OCI-LY1 (cell line): ENCODE data around the gene GJB6.

Experiments
- EZH2 ChIP-seq: fragments of 200-600 bp; sonication (generic), shearing (Covaris generic); IDR thresholded peaks from 2 replicates; pipeline ENCODE4 v1.8.0; 2017; ENCODE audit warnings: borderline replicate concordance, mixed run types, mild to moderate bottlenecking, antibody characterized with exemption, low read length, moderate library complexity, mixed read lengths
- TF ChIP-seq, protein P1 (sequence below): fragments of 200-600 bp; sonication (generic), shearing (Covaris generic); IDR thresholded peaks from 2 replicates; pipeline ENCODE4 v1.5.1; 2017; ENCODE audit warnings: mild to moderate bottlenecking, antibody characterized with exemption, low read length, moderate library complexity, mixed read lengths

DNA sequence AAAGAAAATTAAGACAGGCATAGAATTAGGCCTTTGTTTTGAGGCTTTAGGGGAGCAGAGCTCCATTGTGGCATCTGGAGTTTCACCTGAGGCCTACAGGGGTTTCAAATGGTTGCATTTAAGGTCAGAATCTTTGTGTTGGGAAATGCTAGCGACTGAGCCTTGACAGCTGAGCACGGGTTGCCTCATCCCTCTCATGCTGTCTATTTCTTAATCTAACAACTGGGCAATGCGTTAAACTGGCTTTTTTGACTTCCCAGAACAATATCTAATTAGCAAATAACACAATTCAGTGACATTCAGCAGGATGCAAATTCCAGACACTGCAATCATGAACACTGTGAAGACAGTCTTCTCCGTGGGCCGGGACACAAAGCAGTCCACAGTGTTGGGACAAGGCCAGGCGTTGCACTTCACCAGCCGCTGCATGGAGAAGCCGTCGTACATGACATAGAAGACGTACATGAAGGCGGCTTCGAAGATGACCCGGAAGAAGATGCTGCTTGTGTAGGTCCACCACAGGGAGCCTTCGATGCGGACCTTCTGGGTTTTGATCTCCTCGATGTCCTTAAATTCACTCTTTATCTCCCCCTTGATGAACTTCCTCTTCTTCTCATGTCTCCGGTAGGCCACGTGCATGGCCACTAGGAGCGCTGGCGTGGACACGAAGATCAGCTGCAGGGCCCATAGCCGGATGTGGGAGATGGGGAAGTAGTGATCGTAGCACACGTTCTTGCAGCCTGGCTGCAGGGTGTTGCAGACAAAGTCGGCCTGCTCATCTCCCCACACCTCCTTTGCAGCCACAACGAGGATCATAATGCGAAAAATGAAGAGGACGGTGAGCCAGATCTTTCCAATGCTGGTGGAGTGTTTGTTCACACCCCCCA, 43.2 kb downstream of the GJB6 start:
- TF ChIP-seq, protein P1, sequence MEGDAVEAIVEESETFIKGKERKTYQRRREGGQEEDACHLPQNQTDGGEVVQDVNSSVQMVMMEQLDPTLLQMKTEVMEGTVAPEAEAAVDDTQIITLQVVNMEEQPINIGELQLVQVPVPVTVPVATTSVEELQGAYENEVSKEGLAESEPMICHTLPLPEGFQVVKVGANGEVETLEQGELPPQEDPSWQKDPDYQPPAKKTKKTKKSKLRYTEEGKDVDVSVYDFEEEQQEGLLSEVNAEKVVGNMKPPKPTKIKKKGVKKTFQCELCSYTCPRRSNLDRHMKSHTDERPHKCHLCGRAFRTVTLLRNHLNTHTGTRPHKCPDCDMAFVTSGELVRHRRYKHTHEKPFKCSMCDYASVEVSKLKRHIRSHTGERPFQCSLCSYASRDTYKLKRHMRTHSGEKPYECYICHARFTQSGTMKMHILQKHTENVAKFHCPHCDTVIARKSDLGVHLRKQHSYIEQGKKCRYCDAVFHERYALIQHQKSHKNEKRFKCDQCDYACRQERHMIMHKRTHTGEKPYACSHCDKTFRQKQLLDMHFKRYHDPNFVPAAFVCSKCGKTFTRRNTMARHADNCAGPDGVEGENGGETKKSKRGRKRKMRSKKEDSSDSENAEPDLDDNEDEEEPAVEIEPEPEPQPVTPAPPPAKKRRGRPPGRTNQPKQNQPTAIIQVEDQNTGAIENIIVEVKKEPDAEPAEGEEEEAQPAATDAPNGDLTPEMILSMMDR: peak; percentile 21; the same call in 1 of the 2 replicates
- no peak for TF ChIP-seq EZH2
